HPDE6-E6E7 (cell line): ENCODE results near the gene CTDP1.

Source experiments
- DNase-seq: peaks from one replicate; pipeline ENCODE4 v3.0.0; 2011; ENCODE audit warnings: missing footprints; ENCODE audit errors: extremely low spot score

CTDP1 gene, protein sequence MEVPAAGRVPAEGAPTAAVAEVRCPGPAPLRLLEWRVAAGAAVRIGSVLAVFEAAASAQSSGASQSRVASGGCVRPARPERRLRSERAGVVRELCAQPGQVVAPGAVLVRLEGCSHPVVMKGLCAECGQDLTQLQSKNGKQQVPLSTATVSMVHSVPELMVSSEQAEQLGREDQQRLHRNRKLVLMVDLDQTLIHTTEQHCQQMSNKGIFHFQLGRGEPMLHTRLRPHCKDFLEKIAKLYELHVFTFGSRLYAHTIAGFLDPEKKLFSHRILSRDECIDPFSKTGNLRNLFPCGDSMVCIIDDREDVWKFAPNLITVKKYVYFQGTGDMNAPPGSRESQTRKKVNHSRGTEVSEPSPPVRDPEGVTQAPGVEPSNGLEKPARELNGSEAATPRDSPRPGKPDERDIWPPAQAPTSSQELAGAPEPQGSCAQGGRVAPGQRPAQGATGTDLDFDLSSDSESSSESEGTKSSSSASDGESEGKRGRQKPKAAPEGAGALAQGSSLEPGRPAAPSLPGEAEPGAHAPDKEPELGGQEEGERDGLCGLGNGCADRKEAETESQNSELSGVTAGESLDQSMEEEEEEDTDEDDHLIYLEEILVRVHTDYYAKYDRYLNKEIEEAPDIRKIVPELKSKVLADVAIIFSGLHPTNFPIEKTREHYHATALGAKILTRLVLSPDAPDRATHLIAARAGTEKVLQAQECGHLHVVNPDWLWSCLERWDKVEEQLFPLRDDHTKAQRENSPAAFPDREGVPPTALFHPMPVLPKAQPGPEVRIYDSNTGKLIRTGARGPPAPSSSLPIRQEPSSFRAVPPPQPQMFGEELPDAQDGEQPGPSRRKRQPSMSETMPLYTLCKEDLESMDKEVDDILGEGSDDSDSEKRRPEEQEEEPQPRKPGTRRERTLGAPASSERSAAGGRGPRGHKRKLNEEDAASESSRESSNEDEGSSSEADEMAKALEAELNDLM

DNA sequence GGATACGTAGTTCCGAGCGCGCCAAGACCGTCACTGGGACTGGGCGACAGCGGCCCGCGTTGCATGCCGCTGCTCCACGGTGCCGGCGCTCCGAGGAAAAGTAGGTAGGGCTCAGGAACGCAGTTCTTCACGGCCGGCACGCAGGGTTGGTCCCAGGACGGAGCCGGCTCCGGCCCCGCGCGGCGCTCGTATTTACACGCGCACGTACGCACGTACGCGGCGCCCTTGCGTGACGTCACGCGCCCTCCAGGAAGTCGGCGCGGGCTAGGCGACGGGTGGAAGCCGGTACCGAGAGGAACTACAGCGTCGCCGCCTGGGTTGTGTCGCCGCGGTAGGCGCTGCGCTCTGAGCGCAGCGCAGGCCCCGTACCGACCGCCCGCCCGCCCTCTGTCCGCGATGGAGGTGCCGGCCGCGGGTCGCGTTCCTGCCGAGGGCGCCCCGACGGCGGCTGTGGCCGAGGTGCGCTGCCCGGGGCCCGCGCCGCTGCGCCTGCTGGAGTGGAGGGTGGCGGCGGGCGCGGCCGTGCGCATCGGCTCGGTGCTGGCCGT, at the start of gene CTDP1:
Gene CTDP1, plus strand, starts transcription at position 252 of the 548 bp plus-strand sequence. Its CDS starts 145 bp downstream, at position 397.
- peak; percentile 82 for DNase-seq

DNA sequence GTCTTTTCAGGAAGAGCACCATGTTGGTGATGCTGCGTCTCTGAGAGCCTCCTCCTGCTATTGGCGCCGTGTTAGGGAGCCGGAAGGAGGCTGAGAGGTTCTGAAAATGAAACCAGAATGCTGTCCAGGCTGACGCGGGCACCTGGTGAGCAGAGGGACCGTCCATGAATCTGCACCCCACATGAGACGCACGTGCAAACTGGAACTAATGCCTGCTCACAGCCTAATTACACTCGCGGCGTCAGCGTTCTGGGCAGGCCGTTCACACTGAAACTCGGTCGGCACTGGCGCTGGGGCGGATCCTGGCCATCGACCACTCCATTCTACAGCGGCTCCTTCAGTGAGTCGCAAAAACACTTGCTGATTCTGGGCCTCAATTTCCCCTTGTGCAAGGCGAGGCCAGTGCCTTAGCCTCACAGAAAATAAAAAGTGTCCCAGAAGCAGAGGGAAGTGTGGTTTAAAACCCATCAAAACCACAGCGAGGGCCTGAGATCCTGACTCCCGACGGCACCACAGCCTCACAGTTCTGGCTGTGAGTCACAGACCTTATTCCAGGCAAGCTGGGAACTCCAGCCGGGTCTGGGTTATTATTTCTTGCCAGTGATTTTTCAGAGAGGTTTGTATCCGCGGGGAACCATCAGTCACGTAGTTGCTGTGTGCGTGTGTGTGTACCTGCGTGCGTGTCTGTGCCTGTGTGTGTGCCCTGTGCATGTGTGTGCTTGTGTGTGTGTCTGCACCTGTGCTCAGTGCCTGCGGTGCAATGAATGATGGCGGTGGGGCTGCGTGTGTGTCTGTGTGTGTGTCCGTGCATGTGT, 49.1 kb upstream of the CTDP1 start:
- no peak for DNase-seq

DNA sequence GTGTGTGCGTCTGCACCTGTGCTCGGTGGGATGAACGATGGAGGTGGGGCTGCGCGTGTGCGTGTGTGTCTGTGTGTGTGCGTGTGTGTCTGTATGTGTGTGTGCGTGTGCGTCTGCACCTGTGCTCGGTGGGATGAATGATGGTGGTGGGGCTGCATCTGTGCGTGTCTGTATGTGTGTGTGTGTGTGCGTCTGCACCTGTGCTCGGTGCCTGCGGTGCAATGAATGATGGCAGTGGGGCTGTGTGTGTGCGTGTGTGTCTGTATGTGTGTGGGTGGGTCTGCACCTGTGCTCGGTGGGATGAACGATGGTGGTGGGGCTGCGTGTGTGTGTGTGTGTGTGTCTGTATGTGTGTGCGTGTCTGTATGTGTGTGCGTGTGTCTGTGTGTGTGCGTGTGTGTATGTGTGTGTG, 48.5 kb upstream of the CTDP1 start:
- no peak for DNase-seq

DNA sequence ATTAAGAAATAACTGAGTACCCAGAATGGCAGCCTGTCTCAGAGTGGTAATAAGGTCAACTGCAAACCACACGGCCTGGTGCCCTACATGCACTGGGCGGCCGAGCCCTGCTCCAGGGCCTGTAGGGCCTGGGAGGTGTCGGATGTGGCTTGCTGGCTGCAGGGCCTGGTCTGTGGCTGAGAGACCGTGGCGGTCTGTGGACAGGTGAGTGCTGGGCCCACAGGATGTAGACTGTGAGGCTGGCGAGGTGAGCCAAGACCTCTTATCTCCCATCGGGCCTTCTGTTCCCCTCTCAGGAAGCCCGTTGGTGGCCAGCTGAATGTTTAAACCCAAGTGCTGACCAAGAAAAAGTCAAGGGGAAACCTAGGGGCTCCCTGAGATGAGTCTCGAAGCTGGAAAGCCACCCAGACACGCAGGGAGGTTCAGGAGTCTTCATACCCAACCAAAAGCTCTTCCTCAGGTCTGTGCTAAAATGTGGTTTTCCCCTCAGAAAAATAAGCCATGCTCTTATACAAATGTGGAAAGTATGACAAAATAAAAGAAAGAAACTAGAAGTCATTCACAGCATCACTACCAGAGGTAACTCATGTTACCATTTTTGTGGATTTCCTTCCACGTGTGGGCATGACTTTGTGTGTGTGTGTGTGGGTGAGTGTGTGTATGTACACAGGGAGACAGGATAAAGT, 47.7 kb upstream of the CTDP1 start:
- no peak for DNase-seq

DNA sequence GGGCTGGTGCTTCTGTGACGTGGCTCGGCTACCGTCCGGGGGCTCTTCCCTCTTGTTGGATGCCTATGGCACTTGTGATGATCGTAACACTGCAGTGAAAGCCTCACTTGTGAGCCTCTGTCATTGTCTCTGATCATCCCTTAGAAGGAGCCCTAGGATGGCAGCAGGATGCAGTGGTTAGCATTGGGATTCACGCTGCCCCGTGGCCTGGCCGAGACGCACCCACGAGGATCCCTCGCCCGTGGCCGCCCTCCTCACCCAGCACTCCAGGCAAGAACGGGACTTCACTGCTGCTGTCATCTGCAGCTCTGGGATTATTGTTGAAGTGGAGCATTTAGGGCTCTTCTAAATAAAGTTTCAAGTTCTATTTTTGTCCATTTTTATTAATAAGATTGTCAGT, 46.8 kb upstream of the CTDP1 start:
- DNase-seq: no peak

DNA sequence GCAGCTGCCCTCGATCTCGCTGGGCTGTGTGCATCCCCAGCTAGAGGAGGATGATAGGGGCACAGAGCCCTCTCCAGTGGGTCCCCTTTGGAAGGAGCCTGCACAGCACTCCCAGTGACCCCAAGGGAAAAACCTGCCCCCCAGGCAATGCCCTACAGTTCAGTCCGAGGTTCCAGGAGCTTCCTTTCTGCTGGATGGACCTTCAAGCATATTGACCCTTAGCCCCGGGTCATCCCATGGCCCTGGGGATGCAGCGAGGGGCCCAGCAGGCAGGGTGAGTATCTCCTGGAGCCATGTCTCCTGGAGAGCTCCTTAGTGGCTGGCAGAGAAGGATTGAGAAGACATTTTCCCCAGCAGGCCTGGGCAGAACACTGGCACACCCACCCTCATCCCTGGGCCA, 45.4 kb upstream of the CTDP1 start:
- no peak for DNase-seq

DNA sequence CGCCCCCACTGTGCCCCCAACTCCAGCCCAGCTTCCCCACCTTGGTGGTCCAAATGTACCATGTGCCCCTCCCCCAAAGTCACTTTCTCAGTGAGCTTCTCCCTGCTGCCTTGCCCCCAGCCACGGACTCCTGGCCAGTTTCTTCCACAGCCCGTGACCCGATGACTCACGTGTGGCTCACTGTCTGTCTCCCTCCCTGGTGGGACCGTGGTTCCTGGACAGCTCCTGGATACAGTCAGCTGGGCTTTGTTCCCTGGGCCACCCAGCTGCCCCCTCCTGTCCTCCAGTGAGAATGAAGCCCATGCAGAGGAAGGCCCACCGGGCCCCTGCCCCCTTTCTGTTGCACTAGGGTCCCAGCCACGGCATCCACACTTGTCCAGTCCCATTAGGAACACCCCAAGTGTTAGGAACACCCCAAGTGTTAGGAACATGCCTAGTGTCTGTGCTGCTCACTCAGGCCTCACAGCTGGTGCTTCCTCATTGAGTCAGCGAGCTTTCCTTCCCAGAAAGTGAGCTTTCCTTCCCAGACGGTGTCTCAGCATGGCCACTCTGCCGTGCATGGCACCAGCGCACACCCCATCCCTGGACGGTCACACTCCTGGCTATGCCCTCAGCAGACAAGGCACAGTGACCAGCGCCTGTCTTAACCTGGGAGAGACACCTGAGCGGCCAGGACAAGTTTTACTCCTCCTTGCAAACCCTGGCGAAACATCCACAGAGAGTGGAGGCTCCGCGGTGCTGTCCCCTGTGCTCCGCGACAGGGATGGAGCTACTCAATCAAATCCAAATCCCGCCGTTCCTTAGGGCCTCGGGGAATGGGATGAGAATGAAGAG, 44.8 kb upstream of the CTDP1 start:
- DNase-seq: no peak

DNA sequence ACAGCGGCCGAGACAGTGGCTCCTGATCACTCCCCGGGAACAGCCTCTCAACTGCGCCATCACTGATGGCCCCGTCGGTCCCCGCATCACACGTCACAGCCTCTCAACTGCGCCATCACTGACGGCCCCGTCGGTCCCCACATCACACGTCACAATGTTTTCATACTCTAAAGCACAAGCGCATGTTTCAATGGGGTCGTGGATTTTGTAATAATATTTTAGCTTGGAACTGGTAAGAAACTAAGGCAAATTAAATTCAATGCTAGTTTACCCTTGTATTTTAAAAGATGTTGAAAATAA, 44.2 kb upstream of the CTDP1 start:
- DNase-seq: no peak

DNA sequence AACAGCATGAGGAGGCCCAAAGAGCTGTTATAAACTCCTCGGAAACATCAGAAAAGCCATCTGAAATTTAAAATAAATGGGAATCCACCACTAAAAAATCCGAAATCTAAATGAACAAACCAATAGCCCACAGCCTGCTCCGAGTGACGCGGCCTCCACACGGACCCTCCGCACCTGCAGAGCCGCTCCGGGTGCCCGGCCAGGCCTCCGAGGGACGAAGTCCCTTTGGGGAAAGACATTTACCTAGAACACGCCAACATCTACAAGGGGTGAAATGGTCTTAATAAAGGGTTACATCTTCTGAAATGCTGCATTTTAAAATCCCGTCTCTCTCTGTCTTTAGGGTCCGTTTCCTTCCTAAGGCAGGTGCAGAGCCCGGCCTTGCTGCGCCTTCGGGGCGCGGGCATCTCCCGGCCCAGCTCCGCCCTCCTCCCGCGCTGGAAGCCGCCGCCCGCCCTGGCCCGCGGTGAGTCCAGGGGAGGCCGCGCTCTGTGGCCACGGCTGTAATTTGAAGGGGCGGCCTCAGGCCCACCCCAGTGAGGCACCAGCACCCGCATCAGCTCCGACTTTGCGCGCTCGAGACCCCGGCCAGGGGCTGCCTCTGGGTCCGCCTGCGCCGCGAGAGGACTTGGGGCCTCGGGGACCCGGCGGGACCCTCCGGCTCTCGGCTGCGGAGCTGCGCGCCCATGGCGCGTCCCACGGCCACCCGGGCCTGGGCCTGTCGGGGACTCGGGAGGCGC, 42.3 kb upstream of the CTDP1 start:
- DNase-seq: no peak

DNA sequence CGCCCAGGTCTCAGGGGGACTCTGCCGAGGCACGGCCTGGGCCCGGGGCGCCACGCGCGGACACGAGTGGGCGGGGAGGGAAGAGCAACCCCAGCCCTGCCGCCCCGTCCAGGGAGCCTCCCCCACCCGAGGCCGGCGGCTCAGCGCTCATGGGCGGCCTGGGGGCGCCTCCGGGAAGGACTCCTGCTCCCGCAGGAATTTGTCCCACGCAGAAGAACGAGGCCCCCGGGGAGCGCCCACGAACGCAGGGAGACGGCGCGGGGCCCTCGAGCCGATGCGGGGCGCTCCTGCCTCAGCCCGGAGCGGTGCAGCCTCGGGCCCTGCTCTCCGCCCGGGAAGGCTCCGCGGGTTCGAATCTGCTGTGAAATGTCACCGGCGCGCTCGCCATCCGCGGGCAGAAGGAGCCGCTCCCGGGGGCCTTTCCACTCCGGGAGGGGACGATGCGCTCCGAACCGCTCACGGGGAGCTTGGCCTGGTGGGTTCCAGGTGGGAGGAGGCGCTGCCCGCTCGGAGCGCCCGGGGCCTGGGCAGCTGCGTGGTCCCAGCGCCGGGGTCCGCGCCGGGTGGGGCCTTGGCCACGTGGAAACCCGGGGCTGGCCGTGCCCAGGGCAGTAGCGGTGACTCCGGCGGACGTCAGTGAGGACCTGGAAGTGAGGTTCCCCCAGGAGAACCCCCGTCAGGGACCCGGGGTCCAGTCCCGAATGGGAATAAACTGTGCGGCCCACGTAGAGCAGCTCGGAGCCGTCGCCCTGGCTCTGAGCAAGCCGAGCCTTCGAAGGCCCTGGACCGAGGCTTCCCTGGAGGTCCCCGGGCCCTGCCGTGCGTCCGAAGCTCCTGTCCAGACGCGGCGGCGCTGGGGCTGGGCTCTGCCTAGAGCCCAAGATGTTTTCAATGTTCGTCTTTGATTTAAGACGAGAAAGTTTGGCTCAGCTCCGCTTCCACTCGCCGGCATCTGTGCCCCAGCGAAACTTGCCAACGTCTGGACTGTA, 41.4 kb upstream of the CTDP1 start:
- no peak for DNase-seq

DNA sequence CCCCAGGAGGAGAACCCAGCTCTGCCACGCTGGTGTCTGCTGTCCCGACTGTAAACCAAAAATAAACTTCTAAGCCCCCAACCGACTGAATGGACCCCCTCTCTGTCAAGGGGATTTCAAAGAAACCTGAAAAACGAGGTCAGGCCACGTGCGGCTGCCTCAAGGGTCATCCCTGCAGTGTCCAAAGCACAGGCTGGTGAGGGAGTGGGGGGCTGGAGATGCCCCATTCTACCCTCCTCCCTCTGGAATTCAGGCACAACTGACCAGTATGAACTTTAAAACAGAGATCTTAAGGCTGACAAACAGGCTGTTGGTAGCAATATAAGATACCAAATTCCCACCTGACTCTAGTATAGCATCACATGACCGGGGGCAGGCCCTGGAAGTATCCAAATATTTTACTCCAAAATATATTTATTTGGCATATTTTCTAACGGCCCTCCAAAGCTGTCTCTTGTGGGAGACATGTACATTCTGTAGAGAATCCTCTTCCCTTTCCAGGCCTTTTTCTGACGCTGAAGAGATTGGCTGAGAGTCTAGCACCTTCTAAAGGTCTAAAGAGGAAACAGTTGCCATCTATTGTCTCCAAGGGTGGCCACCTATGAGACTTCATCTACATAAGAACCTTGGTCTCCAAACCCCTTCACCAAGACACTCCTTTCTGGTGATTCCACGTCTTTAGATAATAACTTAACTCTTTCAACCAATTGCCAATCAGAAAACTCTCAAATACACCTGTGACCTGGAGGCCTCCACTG, 40.4 kb upstream of the CTDP1 start:
- no peak for DNase-seq

DNA sequence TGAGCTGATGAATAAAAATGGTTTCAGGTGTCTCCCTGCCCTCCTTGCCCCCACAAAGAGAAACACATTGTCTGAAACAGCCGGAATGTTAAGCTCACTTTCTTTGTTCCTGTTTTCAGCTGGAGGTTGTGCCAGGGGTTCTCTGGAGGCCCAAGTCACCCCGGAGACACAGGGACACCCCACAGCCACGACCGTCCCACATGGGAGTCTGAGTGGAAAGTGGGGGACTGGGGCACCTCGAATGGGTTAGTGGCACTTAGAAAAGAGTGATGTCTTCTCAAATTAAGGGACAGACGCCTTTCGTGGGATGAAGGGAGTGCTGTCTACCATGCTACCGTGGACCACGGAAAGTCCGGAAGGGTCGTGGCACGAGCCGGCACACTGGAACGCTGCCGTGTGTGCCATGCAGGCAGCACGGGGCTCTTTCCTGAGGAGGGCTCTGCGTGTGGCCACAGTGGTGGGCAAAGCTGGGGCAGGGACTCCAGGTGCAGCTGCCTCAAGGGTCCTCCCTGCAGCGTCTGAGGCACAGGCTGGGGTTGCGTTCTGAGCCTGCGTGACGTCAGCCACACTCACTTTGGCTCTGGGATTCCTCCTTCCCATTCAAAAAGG, 39.4 kb upstream of the CTDP1 start:
- no peak for DNase-seq

DNA sequence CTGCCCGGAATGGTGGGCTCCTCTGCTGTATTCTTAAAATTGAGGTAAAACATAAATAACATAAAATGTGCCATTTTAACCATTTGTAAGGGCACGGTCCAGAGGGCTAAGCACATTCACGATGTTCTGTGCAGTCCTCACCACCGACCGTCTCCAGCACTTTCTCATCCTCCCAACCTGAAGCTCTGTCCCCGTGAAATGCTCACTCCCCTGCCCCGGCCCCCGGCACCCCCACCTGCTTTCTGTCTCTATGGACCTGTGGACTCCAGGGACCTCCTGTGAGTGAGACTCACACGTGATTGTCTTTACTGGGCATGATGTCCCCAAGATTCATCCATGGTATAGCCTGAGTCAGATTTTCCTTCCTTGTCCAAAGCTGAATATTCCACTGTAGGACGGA, 38.7 kb upstream of the CTDP1 start:
- DNase-seq: no peak

DNA sequence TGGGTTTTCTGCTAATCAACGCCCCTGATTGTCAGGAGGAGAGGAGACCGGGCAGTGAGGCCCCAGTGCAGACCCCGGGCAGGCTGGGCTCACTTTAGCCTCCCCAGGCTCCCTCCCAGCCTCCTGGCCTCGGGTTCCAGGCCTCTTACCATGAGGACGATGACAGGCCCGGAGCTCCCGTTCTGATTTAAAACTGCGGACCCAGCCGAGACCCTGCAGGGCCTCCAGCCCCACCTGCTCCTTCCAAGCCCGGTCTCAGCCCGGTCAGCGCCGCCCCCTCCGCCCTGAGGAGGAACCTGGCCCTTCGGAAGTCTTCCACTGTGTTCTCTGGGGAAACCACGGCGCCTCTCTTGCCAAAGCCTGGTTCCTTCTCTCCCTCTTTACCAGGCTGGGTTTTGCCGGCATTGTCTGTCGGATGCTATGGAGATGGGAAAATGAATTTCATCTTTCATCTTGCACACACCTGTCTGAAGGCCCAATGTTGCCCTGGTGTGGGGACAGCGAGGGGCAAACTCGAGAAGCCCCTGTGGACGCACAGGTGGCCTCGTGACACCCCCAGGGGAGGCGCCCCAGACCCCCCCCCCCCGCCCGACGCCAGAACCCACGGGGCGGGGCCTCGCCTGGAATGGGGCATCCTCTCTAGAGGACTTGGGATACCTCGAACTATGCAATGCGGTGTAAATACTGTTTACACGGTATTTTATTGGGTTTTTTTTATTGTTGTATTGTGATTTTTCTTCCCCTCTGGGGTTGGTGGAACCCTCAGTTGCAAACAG, 37.7 kb upstream of the CTDP1 start:
- no peak for DNase-seq

DNA sequence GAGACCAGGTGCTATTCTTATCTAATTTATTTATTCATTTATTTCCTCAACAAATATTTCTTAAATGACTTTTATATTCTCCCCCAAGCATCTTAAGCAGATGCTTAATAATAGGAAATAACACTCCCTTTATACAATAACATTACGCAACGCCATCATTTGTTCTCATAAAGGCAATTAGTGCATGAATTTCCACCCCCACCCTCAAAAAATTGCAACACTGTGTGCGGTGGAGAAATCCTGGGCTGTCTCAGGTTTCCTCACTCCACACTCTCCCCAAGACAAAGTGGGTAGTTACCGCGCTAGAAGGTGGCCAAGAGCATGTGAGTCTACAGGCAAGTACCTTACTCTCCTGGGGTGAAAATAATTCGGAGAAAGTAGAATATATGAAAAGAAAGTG, 37.0 kb upstream of the CTDP1 start:
- DNase-seq: no peak
